ENCODE measurements around the gene PIGL. TPM values are rescaled to one million over a fixed set of nuclear protein-coding genes. Genes with fewer than 3 reads are reported as not detected.
A peak's percentile ranks its signal among the peaks of the same experiment; 100 is the strongest.

The PIGL gene
- total RNA-seq, 2 donors from 2014 or later: 41.1 to 57.0 TPM

GRCh38 chr17:16211590-16211989 is 5.4 kb upstream of the PIGL start:
- H3K4me3 ChIP-seq (ENCODE audit: low read length): no peak overlapping the region
- Mint-ChIP-seq H3K4me3 (no peak overlapping the region), H3K36me3 (ENCODE audit: low read depth) (no peaks in the 10 kb centered on the region), H3K9me3 (no peaks in the 10 kb centered on the region), H3K27me3 (ENCODE audit: insufficient read depth) (no peaks in the 10 kb centered on the region), H3K4me1 (peaks cover 10% of the 10 kb centered on the region), H3K27ac (no peak overlapping the region)
- no peaks in the 10 kb centered on the region for H3K36me3 ChIP-seq (ENCODE audit: control insufficient read depth, insufficient read depth, low read length)
- no peaks in the 10 kb centered on the region for H3K27me3 ChIP-seq (ENCODE audit: control insufficient read depth, insufficient read depth, low read length, poor library complexity, severe bottlenecking)
- no peak for TF ChIP-seq CTCF (conservative IDR thresholded peaks at IDR 0.05)
- WGBS, 2 experiments (ENCODE audit: insufficient coverage in 1 of 2, insufficient read length in 1 of 2): 90 to 100% methylated on average over 1 to 3 of the region's 3 CpGs
- H3K9me3 ChIP-seq (ENCODE audit: control insufficient read depth, low read length): no peaks in the 10 kb centered on the region
- H3K27ac ChIP-seq (ENCODE audit: low read depth, low read length): no peak overlapping the region
- H3K9ac ChIP-seq (ENCODE audit: extremely low read depth, low read length, poor library complexity, severe bottlenecking): no peak overlapping the region
- no peaks in the 10 kb centered on the region for H3K4me1 ChIP-seq (ENCODE audit: control insufficient read depth, insufficient read depth, low read length)
- no peak for DNase-seq

GRCh38 chr17:16212793-16213192 is 4.2 kb upstream of the PIGL start:
- Mint-ChIP-seq H3K4me3 (no peak overlapping the region), H3K27me3 (ENCODE audit: insufficient read depth) (no peaks in the 10 kb centered on the region), H3K27ac (no peak overlapping the region), H3K4me1 (peaks cover 14% of the 10 kb centered on the region), H3K9me3 (no peaks in the 10 kb centered on the region), H3K36me3 (ENCODE audit: low read depth) (no peaks in the 10 kb centered on the region)
- H3K27me3 ChIP-seq (ENCODE audit: control insufficient read depth, insufficient read depth, low read length, poor library complexity, severe bottlenecking): no peaks in the 10 kb centered on the region
- 92 to 93% methylated on average over 6 of the region's 6 CpGs for WGBS, 2 experiments (ENCODE audit: insufficient coverage in 1 of 2, insufficient read length in 1 of 2)
- no peak overlapping the region for H3K9ac ChIP-seq (ENCODE audit: extremely low read depth, low read length, poor library complexity, severe bottlenecking)
- no peak for DNase-seq
- no peak overlapping the region for H3K27ac ChIP-seq (ENCODE audit: low read depth, low read length)
- H3K4me1 ChIP-seq (ENCODE audit: control insufficient read depth, insufficient read depth, low read length): no peaks in the 10 kb centered on the region
- no peak for TF ChIP-seq CTCF (conservative IDR thresholded peaks at IDR 0.05)
- no peaks in the 10 kb centered on the region for H3K9me3 ChIP-seq (ENCODE audit: control insufficient read depth, low read length)
- H3K36me3 ChIP-seq (ENCODE audit: control insufficient read depth, insufficient read depth, low read length): no peaks in the 10 kb centered on the region
- H3K4me3 ChIP-seq (ENCODE audit: low read length): peak overlapping the region; percentile 92

GRCh38 chr17:16214190-16215001 is 2.6 kb upstream of the PIGL start:
- Histone ChIP-seq H3K9me3 (ENCODE audit: control insufficient read depth, low read length) (no peaks in the 10 kb centered on the region), H3K9ac (ENCODE audit: extremely low read depth, low read length, poor library complexity, severe bottlenecking) (peak overlapping the region; percentile 92), H3K4me3 (ENCODE audit: low read length) (peak overlapping the region; percentile 92), H3K36me3 (ENCODE audit: control insufficient read depth, insufficient read depth, low read length) (peaks cover under 1% of the 10 kb centered on the region), H3K27ac (ENCODE audit: low read depth, low read length) (peak overlapping the region; percentile 93), H3K27me3 (ENCODE audit: control insufficient read depth, insufficient read depth, low read length, poor library complexity, severe bottlenecking) (no peaks in the 10 kb centered on the region), H3K4me1 (ENCODE audit: control insufficient read depth, insufficient read depth, low read length) (no peaks in the 10 kb centered on the region)
- H3K4me3 Mint-ChIP-seq: peak overlapping the region; percentile 97
- WGBS, 2 experiments (ENCODE audit: insufficient coverage in 1 of 2, insufficient read length in 1 of 2): 6 to 11% methylated on average over 12 to 16 of the region's 16 CpGs
- no peaks in the 10 kb centered on the region for H3K27me3 Mint-ChIP-seq (ENCODE audit: insufficient read depth)
- peaks cover 2% of the 10 kb centered on the region for H3K36me3 Mint-ChIP-seq (ENCODE audit: low read depth)
- H3K27ac Mint-ChIP-seq: peak overlapping the region; percentile 90
- no peak for DNase-seq
- no peaks in the 10 kb centered on the region for H3K9me3 Mint-ChIP-seq
- TF ChIP-seq CTCF (conservative IDR thresholded peaks at IDR 0.05): no peak
- H3K4me1 Mint-ChIP-seq: peaks cover 15% of the 10 kb centered on the region

All from endodermal cell (in vitro differentiated cells).